Activated CD4-positive, alpha-beta T cell treated with anti-CD3 and anti-CD28 coated beads, Interleukin-2, Interleukin-4, amounts not matched to agents 100 ng/mL and 50 ng/mL, durations not matched to agents 16 hours and 8 hours (primary cell): ENCODE measurements around the gene SGPL1.
"Not testable (repeated sequence)": the region's sequence is repeated elsewhere in the genome, so short reads cannot be mapped to it uniquely, and the experiment has no call there.

Experiments
- DNase-seq: peaks from one replicate; pipeline ENCODE4 v3.0.0-alpha.2; 2020; ENCODE audit warnings: low spot score

Gene SGPL1

DNA sequence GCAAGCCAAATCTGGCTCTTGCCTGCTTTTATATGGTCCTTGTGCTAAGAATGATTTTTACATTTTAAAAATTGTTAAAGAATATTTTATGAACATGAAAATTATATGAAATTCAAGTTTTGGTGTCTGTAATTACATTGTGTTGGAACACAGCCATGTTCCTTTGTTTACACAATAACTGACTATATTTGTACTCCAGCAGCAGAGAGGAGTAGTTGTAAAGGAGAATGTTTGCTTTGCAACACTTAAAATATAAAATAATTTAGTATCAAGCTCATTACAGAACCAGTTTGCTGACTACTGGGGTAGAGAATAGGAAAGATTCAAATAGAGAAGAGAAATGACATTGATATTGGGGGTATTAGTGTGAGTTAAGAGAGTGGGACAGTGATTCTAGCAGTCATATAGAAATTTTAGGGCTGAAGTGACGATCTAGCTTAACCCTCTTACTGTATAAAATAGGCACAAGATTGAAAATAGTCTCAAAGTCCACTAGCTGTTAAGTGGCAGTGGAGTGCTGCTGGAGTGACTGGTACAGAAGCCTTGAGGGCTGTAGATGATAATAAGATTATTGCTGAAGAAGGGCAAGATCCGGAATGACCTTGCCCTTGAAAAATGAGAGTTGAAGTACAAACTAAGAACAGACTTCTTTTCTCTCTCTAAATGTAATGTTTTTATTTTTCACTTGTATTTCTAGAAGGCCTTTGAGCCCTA, 28.2 kb downstream of the SGPL1 start:
- no peak for DNase-seq

DNA sequence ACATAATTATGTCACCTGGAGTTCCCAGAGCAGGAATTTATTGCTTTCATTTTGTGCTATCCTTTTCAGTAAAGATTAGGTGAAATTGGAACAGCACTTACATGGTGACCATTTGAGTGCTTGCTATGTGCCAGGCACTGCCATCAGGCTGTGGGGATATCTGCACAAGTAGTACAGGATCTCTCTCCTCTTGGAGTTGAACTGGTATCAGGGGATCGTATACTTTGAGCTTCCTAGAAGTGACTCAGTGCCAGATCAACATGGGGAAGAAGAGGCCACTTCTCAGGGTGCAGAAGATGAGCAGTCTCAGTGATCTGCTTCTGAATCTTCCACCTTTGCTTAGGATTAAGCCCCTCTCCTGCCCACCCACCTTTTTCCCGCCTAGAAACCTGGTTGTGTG, 29.5 kb downstream of the SGPL1 start:
- DNase-seq = no peak

DNA sequence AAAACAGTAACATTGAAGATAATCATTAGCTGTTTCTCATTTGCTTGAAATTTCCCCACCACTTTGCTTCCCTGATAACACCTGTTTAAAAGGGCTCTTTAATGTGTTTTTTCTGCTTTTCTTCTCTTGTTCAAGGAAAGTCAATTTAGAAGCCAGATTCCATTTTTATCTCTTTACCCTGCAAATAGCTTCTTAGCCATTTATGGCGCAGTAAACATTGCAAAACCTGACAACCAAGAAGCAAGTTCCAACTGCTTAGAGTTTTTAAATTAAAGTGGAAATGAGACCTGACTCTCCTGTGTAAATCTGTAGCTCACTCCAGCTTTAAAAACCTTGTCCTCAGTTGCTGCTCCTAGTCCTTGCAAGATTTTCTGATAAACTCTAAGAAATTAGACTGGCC, 30.1 kb downstream of the SGPL1 start:
- no peak for DNase-seq

DNA sequence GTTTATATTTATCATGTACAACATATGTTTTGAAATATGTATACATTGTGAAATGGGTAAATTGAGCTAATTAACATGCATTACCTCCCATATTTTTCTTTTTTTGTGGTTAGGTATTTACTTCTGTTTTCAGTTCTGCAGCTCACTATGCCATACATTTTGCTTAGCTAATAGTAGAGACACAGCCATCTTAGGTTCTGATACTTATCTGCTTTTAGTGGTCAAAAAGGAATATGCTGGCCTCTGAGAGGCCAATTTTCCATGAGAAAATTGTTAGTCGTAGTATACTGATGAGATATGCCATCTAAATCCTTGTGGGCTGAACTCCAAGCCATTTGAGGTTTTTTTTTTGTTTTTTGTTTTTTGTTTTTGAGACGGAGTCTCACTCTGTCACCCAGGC, 31.0 kb downstream of the SGPL1 start:
- DNase-seq = no peak

DNA sequence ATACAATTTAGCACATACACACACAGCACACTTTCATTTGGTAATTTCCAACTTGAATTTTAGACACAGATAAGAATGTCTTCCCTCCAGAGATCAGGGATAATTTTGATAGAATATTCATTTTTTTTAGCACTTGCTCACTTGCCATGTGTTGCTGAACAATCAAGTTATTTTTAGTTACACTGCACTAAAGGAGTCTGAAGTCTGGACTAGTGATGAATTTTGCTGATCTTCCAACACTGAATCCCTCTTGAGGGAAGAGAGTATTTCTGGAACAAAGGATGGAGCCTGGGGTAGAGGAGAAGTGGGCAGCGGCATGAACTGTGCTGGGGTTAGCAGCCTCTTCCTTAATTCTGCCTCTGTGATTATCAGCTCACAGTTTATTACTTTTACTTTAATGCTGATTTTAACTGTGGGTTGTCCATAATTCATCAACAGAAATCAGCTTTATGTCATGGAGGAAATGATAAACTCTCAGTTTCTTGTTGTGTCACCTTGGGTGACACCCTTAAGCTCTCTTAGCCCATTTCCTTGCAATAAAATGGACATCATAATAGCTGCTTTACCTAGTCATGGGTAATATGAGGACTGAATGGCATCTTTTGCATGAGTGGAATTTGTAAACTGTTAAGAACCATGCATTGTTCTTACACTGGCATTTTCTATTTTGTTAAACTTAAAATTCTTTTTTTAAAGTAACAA, 32.1 kb downstream of the SGPL1 start:
- DNase-seq = peak; percentile 38

DNA sequence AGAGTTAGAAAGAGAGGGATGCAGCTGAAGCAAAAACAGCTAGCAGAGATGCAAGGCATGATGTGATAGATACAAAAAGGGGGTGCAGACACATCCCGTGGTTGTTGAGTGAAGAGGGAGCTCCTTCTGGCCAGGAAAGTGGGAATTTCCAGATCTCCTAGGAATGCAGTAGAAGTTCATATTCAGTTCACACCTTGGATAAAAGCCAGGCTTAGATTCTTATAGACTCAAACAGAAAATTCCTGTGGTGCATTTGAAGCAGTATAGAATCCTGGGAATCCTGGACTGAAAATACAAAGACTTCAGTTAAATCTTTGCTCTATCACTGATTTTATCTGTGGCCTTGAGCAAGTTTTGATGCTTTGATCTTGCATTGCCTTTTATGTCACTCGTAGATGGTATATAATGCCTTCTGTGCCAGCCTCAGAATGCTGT, 33.9 kb downstream of the SGPL1 start:
- no peak for DNase-seq

DNA sequence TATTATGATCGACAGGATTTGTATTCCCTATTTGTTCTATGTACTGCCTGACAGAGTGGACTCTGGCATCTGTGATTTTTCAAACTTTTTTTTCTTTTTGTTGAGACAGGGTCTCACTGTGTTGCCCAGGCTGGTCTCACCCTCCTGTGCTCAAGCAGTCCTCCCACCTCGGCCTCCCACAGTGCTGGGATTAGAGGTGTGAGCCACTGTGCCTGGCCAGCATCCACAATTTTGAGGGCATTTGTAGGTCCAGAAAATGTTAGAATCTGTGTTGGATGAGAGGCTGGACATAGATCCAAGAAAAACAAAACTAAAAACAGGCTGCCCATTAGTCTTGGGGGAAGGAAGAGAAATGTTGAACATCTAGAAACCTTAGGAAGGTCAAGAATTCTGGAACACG, 34.3 kb downstream of the SGPL1 start:
- DNase-seq = no peak

DNA sequence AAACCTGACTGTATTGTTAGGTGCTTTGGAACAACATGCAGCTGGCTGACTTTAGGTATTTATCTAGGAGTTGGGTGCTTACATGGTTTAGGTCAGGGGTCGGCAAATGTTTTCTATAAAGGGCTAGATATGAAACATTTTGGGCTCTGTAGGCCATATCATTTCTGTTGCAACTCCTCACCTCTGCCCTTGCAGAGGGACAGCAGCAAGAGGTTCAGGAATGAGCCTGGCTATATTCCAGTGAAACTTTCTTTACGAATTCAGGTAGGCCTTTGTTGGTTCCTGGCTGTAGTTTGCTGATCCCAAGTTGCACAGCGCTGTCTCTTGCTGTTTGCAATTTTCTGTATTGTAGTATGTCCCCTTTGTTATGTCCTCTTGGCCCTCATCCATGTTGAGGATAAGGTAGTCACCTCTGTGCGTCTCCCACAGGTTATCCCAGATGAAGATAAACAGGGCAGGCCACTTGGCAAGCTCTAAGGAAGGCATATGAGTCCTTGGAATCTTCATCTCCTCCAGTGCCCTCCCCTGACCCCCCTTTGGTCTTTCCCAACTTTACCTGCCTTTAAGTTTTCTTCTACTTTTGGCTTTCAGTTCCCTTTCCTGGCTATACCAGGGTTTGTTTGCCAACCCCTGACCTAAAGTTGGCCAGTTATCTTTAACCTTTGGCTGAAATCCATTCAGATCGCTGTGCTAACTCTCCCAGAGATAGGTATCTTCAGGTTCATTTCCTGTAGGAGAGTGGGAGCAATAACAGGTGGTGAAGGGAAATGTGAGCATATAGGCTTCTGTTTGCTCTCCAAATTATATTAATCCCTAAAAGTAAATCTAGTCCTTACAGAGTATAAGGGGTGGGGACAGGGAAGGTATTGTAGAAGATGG, 36.1 kb downstream of the SGPL1 start:
- DNase-seq = no peak

DNA sequence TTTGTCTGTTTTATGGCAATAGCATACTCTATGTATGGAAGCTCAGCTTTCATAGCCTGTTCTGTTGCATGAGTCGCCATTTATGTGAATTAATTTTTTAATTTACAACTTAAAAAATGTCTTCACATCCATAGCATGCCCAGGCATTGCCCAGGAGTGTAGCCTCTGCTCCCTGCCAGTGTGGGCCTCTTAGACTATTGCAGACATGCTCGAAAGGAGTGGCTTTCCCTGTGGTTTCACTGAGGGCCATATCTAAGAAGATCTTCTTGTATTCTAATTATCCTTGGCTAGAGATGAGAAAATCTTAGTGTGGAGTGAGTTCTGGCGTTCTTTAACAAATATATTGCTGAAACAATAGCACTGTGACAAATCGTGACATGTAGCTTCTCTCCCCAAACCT, 37.3 kb downstream of the SGPL1 start:
- DNase-seq = no peak

DNA sequence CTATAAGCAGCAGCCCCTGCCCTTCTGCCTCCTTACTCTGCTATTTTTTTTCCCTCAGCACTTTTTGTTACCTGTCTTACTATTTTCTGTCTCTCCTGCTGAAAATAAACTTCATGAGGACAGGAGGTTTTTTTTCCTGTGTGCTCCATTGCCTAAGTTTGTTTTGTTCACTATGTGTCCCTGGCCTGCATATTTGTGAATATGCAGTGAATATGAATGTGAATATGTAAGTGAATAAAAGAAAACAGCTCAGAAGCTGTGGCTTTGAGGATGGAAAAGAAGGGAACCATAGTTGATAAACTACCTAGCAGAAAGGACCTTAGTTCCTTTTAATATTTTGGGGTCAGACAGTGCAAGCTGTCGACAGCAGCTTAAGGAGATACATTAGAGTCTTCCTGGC, 37.7 kb downstream of the SGPL1 start:
- no peak for DNase-seq

DNA sequence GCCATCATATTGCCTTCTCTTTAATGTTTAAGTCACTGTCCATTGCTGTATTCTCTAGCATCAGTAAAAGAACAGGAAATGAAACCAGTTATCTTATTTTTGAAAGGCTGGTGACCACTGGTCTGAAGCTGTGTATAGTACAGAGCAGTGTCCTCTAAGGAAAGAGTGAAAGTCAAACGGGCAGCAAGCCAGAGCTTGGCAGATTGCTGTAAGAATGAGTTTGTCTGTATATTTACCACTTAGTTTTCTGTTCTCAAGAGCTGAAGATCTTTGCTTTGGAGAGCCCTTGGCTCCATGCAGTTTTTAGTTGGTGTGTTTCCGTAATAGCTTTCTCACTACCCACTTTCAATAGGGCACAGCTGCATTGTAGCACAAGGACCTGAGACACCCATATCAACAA, 40.7 kb downstream of the SGPL1 start:
- DNase-seq = no peak

DNA sequence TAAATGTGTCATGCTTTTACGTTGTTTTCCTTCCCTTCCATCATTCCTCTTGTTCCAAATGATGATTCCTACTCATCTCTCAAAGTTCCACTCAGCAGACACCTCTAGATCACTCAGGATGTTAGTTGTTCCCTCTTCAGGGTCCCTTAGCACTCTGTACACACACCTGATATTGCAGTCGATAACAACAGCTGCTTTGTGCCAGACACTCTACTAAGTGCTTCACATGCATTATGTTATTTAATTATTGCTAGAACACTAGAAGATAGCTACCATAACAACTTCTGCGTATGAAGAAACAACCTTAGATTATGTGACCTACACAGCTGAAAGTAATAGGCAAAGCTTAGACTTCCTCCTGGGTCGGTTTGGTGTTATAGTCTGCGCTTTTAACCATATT, 43.0 kb downstream of the SGPL1 start:
- DNase-seq = no peak

DNA sequence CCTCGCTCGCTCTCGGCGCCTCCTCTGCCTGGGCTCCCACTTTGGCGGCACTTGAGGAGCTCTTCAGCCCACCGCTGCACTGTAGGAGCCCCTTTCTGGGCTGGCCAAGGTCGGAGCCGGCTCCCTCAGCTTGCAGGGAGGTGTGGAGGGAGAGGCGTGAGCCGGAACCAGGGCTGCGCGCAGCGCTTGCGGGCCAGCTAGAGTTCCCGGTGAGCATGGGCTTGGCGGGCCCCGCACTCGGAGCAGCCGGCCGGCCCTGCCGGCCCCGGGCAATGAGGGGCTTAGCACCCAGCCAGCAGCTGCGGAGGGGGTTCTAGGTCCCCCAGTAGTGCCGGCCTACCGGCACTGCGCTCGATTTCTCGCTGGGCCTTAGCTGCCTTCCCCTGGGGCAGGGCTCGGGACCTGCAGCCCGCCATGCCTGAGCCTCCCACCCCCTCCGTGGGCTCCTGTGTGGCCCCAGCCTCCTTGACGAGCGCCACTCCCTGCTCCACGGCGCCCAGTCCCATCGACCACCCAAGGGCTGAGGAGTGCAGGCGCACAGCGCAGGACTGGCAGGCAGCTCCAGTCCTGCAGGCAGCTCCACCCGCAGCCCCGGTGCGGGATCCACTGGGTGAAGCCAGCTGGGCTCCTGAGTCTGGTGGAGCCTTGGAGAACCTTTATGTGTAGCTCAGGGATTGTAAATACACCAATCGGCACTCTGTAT, 45.9 kb downstream of the SGPL1 start:
- not testable (repeated sequence) for DNase-seq

DNA sequence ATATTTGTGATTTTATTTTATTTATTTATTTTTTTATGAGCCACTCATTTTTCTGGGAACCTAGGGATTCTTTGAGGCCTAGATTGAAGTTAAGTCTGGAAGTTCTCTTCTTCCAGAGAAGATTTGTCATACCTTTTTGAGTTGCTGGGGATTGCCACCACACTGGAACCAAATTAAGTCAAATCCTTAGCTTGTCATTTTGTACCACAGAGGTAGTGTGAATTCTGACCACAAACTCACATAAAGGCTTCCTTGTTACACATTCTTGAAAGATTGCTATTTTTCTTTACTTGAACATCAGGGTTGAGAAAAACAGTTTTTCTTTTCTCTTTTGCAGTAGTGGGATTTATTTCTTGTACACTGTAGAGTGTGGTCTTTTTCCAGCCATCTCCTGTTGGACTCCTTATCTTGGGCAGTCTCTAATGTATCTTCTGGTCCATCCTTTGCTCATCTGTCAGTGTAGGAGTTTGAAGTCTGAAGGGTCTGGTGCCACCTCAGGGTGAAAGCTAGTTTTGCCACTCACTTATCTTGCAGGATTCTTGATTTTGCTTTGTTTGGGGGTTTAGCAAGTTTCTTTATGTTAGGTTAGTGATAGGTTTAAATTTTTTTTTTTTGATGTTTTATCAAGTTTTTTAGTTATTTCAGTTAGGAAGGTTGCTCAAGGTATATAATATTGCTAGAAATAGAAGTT, 47.9 kb downstream of the SGPL1 start:
- DNase-seq = no peak

DNA sequence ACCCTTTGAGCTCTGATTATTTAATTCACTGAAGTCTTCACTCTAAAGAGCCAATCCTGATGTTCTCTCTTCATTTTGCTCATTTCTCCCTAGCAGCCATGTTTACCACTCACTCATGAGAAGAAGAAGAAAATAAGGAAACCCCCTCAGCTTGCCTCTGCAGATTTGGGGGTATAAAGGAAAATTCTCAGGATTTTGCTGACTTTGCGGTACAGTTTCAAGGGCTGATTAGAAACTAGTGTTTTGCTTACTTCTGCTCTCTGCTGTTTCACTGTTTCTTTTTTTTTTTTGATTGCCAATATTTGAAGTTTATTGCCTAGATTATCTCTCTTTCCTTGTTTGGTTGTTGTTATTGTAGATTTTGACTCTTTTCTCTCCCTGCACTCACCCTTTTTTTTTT, 49.2 kb downstream of the SGPL1 start:
- no peak for DNase-seq

DNA sequence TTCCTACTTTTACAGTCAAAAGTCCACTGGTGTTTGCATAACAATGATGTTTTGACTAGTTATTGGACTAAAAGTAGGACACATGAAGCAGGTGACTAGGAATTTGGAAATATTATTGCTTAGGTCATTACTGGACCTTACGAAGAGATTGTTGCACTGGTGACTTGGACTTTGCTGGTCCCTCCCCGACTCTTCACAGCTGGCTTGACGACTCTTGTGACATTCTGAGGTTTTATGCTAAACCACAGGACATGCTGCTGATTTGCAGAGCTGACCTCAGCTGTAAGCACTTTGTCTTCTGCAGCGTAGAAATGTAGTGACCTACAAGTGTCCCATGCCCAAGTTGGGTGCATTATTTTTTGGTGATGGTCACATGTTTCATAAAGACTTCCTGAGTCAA, 50.7 kb downstream of the SGPL1 start:
- DNase-seq = no peak

DNA sequence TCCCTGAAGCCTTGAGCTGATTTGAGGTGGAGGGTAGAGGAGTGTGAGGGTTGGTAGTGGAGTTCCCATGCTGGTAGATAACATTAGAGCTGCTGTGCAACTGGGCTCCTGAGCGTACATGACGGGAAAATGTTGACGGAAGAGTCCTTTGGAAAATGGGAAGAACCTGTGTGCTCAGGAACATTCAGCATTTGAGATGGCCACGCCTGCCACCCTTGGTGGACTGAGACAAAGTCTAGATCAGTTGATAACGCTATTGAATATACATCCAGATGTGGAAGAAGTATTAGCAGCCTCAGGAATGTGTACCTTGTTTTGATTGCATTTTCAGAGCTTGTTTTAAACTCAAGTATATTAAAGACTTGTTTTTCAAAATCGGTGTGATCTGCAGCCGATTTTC, 56.5 kb downstream of the SGPL1 start:
- no peak for DNase-seq

DNA sequence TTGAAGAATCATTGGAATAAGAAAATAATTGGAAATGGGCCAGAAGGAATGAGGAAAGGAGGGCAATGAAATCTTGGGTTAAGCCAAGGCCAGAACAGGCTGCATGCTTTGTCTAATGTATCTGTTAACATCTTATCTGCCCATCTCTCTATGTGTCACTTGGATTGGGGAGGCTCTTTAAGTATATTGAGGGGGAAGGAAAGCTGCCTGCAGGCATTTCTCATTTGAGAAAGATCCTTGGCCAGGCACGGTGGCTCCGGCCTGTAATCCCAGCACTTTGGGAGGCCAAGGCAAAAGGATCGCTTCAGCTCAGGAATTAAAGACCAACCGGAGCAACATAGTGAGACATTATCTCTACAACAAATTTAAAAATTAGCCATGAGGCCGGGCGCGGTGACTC, 58.3 kb downstream of the SGPL1 start:
- DNase-seq = no peak

DNA sequence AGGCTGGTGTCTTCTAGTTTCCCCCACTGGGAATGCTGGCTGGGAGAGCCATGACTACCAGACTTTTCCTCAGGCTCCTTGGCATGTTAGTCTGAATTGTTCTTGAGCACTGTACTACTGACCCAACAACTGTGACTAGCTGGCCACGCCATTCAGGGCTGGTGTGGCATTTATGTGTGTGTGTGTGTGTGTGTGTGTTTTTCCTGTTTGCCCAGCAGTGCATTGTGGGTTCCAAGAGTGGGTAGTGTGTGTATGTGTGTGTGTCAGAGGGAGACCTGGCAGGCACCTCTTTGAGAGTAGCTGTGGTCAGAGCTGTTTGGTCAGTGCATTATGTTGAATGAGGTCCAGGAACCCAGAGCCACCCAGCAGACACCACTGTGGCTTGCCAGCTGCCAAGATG, 63.5 kb downstream of the SGPL1 start:
- DNase-seq = no peak

DNA sequence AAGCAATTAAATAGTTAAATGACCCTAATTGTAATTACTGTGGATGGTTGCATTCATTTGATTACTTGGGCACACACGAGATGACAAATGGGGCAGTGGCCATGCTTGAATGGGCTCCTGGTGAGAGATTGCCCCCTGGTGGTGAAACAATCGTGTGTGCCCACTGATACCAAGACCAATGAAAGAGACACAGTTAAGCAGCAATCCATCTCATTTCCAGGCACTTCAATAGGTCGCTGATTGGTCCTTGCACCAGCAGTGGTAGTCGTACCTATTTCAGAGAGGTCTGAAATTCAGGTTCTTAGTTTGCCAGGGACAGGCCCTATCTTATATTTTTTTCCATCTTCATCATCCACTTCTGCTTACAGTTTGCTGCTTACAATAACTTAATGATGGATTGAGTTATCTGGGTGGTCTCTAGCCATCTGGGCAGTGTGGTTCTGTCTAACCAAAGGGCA, 64.4 kb downstream of the SGPL1 start:
- DNase-seq = peak; percentile 85

DNA sequence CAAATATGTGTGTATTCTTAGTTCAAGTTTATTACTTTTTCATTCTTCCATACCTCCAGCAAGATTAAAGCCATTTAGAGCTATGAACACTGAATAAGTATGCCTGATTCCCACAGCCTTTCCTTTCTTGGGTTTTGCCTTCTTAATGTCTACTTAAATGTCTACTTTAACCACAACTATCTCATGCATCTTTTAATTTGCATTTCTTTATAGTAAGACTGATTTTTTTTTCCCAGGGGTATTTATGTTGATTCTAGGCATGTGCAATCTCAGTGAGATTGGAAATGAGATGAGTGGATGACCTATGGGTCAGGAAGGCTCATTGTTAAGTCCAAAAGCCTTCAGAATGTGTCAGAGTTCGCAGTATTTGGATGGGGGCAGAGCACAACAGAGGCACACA, 69.0 kb downstream of the SGPL1 start:
- DNase-seq = no peak

DNA sequence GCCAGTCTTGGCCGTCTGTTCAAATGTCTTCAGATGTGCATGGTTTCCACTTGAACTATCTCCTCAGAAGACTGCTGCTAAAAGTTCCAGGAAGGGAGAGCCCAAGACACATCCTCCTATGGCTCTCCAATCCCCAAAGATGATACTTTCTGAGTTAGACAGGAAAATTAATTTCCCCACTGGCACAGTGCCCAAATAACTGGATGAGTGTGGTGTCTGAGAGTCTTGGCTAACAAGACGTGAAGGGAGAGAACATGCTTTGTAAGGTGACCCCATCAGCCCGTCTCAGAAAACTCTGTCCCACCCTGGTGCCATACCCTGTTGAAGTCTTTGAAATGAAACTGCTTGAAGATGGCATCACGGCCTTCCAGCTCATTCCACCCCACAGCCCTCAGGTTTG, 69.7 kb downstream of the SGPL1 start:
- no peak for DNase-seq
